Gastroesophageal sphincter (tissue), 3 donors: ENCODE data around the gene EIF4B.
"Not testable (repeated sequence)": the region's sequence is repeated elsewhere in the genome, so short reads cannot be mapped to it uniquely, and the experiment has no call there.

Experiments used
- EP300 ChIP-seq: sonication (generic); formaldehyde crosslinking; IDR thresholded peaks from one replicate; pipeline ENCODE4 v1.6.1; 2017; ENCODE audit warnings: antibody characterized with exemption, mild to moderate bottlenecking
- POLR2A ChIP-seq, 2 donors: fragments of 450-650 bp; IDR thresholded peaks; one replicate each; pipeline ENCODE4 v1.6.1; 2017; ENCODE audit warnings: antibody characterized with exemption in 2 of 2, mild to moderate bottlenecking in 2 of 2, moderate library complexity in 1 of 2
- POLR2AphosphoS5 ChIP-seq: sonication (generic); formaldehyde crosslinking; IDR thresholded peaks from one replicate; pipeline ENCODE4 v1.6.1; 2017; ENCODE audit warnings: antibody characterized with exemption
- TF ChIP-seq, protein P1 (sequence below), 4 experiments: fragments of 200-600 bp in 2 of 4; fragments of 450-650 bp in 2 of 4; sonication (generic) in 1 of 4; IDR thresholded peaks; one replicate each; pipeline ENCODE4 v1.5.1; 2017 to 2019; ENCODE audit warnings: antibody characterized with exemption in 4 of 4, mild to moderate bottlenecking in 2 of 4, moderate library complexity in 2 of 4

GRCh38 chr12:53027014-53027413, 20.8 kb downstream of the EIF4B start:
- TF ChIP-seq, protein P1, sequence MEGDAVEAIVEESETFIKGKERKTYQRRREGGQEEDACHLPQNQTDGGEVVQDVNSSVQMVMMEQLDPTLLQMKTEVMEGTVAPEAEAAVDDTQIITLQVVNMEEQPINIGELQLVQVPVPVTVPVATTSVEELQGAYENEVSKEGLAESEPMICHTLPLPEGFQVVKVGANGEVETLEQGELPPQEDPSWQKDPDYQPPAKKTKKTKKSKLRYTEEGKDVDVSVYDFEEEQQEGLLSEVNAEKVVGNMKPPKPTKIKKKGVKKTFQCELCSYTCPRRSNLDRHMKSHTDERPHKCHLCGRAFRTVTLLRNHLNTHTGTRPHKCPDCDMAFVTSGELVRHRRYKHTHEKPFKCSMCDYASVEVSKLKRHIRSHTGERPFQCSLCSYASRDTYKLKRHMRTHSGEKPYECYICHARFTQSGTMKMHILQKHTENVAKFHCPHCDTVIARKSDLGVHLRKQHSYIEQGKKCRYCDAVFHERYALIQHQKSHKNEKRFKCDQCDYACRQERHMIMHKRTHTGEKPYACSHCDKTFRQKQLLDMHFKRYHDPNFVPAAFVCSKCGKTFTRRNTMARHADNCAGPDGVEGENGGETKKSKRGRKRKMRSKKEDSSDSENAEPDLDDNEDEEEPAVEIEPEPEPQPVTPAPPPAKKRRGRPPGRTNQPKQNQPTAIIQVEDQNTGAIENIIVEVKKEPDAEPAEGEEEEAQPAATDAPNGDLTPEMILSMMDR (IDR thresholded peaks at IDR 0.05), result not testable (repeated sequence)
- TF ChIP-seq POLR2AphosphoS5; POLR2A (IDR thresholded peaks at IDR 0.05); EP300: not testable (repeated sequence)
